K562 (cell line): Measurements from ENCODE around the gene HERC5. TPM values are rescaled to one million over a fixed set of nuclear protein-coding genes. Genes with fewer than 3 reads are reported as not detected.

Experiments
- AFF1 ChIP-seq, 2 experiments: fragments of 450-650 bp; IDR thresholded peaks; 2 replicates each; pipeline ENCODE4 v1.6.1; 2018; ENCODE audit warnings: mild to moderate bottlenecking in 2 of 2, low read depth in 1 of 2; ENCODE audit not compliant: partially characterized antibody in 2 of 2
- HNRNPLL ChIP-seq: fragments of 200-400 bp; formaldehyde crosslinking; IDR thresholded peaks from 2 replicates; pipeline ENCODE4 v1.6.1; 2017; ENCODE audit warnings: low read length, low read depth, mild to moderate bottlenecking; ENCODE audit not compliant: poor library complexity, severe bottlenecking
- NR2F6 ChIP-seq: fragments of 450-650 bp; formaldehyde crosslinking; IDR thresholded peaks from 2 replicates; pipeline ENCODE4 v1.4.0; 2020; ENCODE audit warnings: mild to moderate bottlenecking
- RNF219 ChIP-seq: fragments of 250-450 bp; sonication (Bioruptor Pico); IDR thresholded peaks from 2 replicates; pipeline ENCODE4 v1.5.0; 2022; ENCODE audit warnings: mild to moderate bottlenecking
- polyA plus RNA-seq, 8 experiments: library from polyadenylated mRNA; depleted of rRNA in 4 of 8; stranded (reverse) in 5 of 8; unstranded in 3 of 8; fragments of >200 nt; fragmentation: Nextera tagmentation in 2 of 8; fragmentation: Illumina TruSeq in 1 of 8; extraction: Ambion mirVana in 2 of 8; extraction: Trizol in 1 of 8; gene quantifications; 2 replicates each; pipeline versions ENCODE4 v1.2.1 to v1.2.3, GENCODE V29; 2011 to 2014; ENCODE audit warnings: inconsistent platforms in 1 of 8, missing spikeins in 1 of 8
- total RNA-seq, 7 experiments: library from RNA; depleted of rRNA in 6 of 7; stranded (reverse); fragments of >200 nt in 6 of 7; fragmentation: Illumina TruSeq in 2 of 7; extraction: Trizol in 2 of 7; gene quantifications; 2 replicates each; pipeline versions ENCODE4 v1.2.1 to v1.2.3, GENCODE V29; 2011 to 2021; ENCODE audit warnings: low replicate concordance in 1 of 7

HERC5 gene
- total and polyA plus RNA-seq, 9 of the 15 experiments (the other 6 are each of a cell fraction or from before 2014, with no cell fraction given) = 0.18 TPM; not detected in 8

GRCh38 chr4:88503344-88503743 lies 46.4 kb downstream of the HERC5 start (continued):
- TF ChIP-seq AFF1 (IDR thresholded peaks at IDR 0.05; ENCODE audit: low read depth in 1 of 2, partially characterized antibody in 2 of 2) = no peak
- TF ChIP-seq HNRNPLL = no peak
- TF ChIP-seq NR2F6 (CRISPR knock-in tag) = no peak
- no peak for TF ChIP-seq RNF219 (CRISPR knock-in tag)
- TF ChIP-seq, all 486 proteins: peak for 0
